HEK293 (cell line): Measurements from ENCODE around the gene HNRNPL.
A peak's percentile ranks its signal among the peaks of the same experiment; 100 is the strongest.

Source experiments
- CTCF ChIP-seq: fragments of 450-650 bp; formaldehyde crosslinking; IDR thresholded peaks from 2 replicates; pipeline ENCODE4 v1.5.1; 2016; ENCODE audit warnings: missing biosample characterization, missing genetic modification characterization
- ELK4 ChIP-seq: IDR thresholded peaks from 2 replicates; pipeline ENCODE4 v1.6.1; 2011; ENCODE audit warnings: mild to moderate bottlenecking, low read depth, low read length, borderline replicate concordance
- GFI1B ChIP-seq: fragments of 450-650 bp; formaldehyde crosslinking; IDR thresholded peaks from 2 replicates; pipeline ENCODE4 v1.5.1; 2016; ENCODE audit warnings: missing biosample characterization, missing genetic modification characterization
- IKZF3 ChIP-seq: fragments of 450-650 bp; IDR thresholded peaks from 2 replicates; pipeline ENCODE4 v1.5.0; 2018; ENCODE audit warnings: missing biosample characterization, mild to moderate bottlenecking, missing genetic modification characterization, moderate library complexity
- MEIS1 ChIP-seq: sonication (generic); formaldehyde crosslinking; IDR thresholded peaks from 2 replicates; pipeline ENCODE4 v1.8.1; 2022; ENCODE audit warnings: missing genetic modification reagents, mild to moderate bottlenecking, borderline replicate concordance
- MYNN ChIP-seq: fragments of 450-650 bp; formaldehyde crosslinking; IDR thresholded peaks from 2 replicates; pipeline ENCODE4 v1.5.1; 2016; ENCODE audit warnings: missing biosample characterization, missing genetic modification characterization, borderline replicate concordance
- MZF1 ChIP-seq: fragments of 450-650 bp; formaldehyde crosslinking; IDR thresholded peaks from 2 replicates; pipeline ENCODE4 v1.5.1; 2017; ENCODE audit warnings: missing biosample characterization, missing genetic modification characterization, borderline replicate concordance
- SP3 ChIP-seq: fragments of 450-650 bp; formaldehyde crosslinking; IDR thresholded peaks from 2 replicates; pipeline ENCODE4 v1.5.1; 2016; ENCODE audit warnings: missing biosample characterization, missing genetic modification characterization
- ZNF138 ChIP-seq: fragments of 450-650 bp; formaldehyde crosslinking; IDR thresholded peaks from 2 replicates; pipeline ENCODE4 v1.5.1; 2016; ENCODE audit warnings: missing biosample characterization, missing genetic modification characterization, borderline replicate concordance
- ZNF174 ChIP-seq: fragments of 450-650 bp; formaldehyde crosslinking; IDR thresholded peaks from 2 replicates; pipeline ENCODE4 v1.5.0; 2017; ENCODE audit warnings: missing biosample characterization, mild to moderate bottlenecking, missing genetic modification characterization
- ZNF211 ChIP-seq: fragments of 450-650 bp; formaldehyde crosslinking; IDR thresholded peaks from 2 replicates; pipeline ENCODE4 v1.5.1; 2016; ENCODE audit warnings: low read depth, missing biosample characterization, missing genetic modification characterization
- ZNF324 ChIP-seq: fragments of 450-650 bp; formaldehyde crosslinking; IDR thresholded peaks from 2 replicates; pipeline ENCODE4 v1.5.1; 2016; ENCODE audit warnings: missing biosample characterization, missing genetic modification characterization
- ZNF426 ChIP-seq: fragments of 450-650 bp; formaldehyde crosslinking; IDR thresholded peaks from 2 replicates; pipeline ENCODE4 v1.5.1; 2017; ENCODE audit warnings: missing biosample characterization, missing genetic modification characterization, mild to moderate bottlenecking, inconsistent platforms, moderate library complexity
- ZNF529 ChIP-seq: fragments of 450-650 bp; formaldehyde crosslinking; IDR thresholded peaks from 2 replicates; pipeline ENCODE4 v1.5.1; 2017; ENCODE audit warnings: missing genetic modification characterization, missing biosample characterization; ENCODE audit not compliant: insufficient replicate concordance
- ZNF530 ChIP-seq: fragments of 450-650 bp; formaldehyde crosslinking; IDR thresholded peaks from 2 replicates; pipeline ENCODE4 v1.5.1; 2016; ENCODE audit warnings: low read depth, missing biosample characterization, missing genetic modification characterization
- ZNF558 ChIP-seq: fragments of 450-650 bp; formaldehyde crosslinking; IDR thresholded peaks from 2 replicates; pipeline ENCODE4 v1.5.1; 2016; ENCODE audit warnings: missing biosample characterization, missing genetic modification characterization
- ZNF610 ChIP-seq: fragments of 450-650 bp; formaldehyde crosslinking; IDR thresholded peaks from 2 replicates; pipeline ENCODE4 v1.5.1; 2016; ENCODE audit warnings: missing biosample characterization, missing genetic modification characterization, borderline replicate concordance
- ZNF645 ChIP-seq: fragments of 450-650 bp; formaldehyde crosslinking; IDR thresholded peaks from 2 replicates; pipeline ENCODE4; 2016; ENCODE audit warnings: missing biosample characterization, missing genetic modification characterization
- ZNF654 ChIP-seq: fragments of 450-650 bp; formaldehyde crosslinking; IDR thresholded peaks from 2 replicates; pipeline ENCODE4 v1.5.1; 2016; ENCODE audit warnings: low read depth, missing biosample characterization, missing genetic modification characterization
- ZNF670 ChIP-seq: fragments of 450-650 bp; formaldehyde crosslinking; IDR thresholded peaks from 2 replicates; pipeline ENCODE4 v1.5.1; 2016; ENCODE audit warnings: missing biosample characterization, missing genetic modification characterization, low read depth
- ZNF704 ChIP-seq: fragments of 450-650 bp; formaldehyde crosslinking; IDR thresholded peaks from 2 replicates; pipeline ENCODE4 v1.5.1; 2016; ENCODE audit warnings: missing biosample characterization, missing genetic modification characterization
- ZNF776 ChIP-seq: fragments of 450-650 bp; formaldehyde crosslinking; IDR thresholded peaks from 2 replicates; pipeline ENCODE4 v1.5.0; 2017; ENCODE audit warnings: missing biosample characterization, missing genetic modification characterization, borderline replicate concordance
- ZNF785 ChIP-seq: fragments of 450-650 bp; formaldehyde crosslinking; IDR thresholded peaks from 2 replicates; pipeline ENCODE4 v1.5.1; 2016; ENCODE audit warnings: missing biosample characterization, missing genetic modification characterization
- ZNF792 ChIP-seq: fragments of 450-650 bp; formaldehyde crosslinking; IDR thresholded peaks from 2 replicates; pipeline ENCODE4 v1.5.1; 2016; ENCODE audit warnings: missing biosample characterization, missing genetic modification characterization
- ZSCAN30 ChIP-seq: fragments of 450-650 bp; IDR thresholded peaks from 2 replicates; pipeline ENCODE4 v1.5.1; 2018; ENCODE audit warnings: missing biosample characterization, mild to moderate bottlenecking, missing genetic modification characterization, moderate library complexity
- TF ChIP-seq, protein P1 (sequence below): sonication (generic); formaldehyde crosslinking; IDR thresholded peaks from 2 replicates; pipeline ENCODE4 v1.8.1; 2022; ENCODE audit warnings: mild to moderate bottlenecking, moderate library complexity, missing genetic modification reagents
- TF ChIP-seq, protein P2 (sequence below): fragments of 450-650 bp; formaldehyde crosslinking; IDR thresholded peaks from 2 replicates; pipeline ENCODE4 v1.5.1; 2016; ENCODE audit warnings: missing biosample characterization, missing genetic modification characterization
- TF ChIP-seq, protein P3 (sequence below): fragments of 450-650 bp; formaldehyde crosslinking; IDR thresholded peaks from 2 replicates; pipeline ENCODE4 v1.5.1; 2016; ENCODE audit warnings: missing biosample characterization, missing genetic modification characterization

Gene HNRNPL

GRCh38 chr19:38862321-38863059 lies 12.7 kb upstream of the HNRNPL start (continued):
- TF ChIP-seq ZNF776 (tag by site-specific recombination) (no peak), MYNN (tag by site-specific recombination) (no peak), ZNF211 (tag by site-specific recombination) (0 out of 2 replicates have a peak, but pooled peaks have one; percentile 25), IKZF3 (tag by site-specific recombination) (peak; percentile 93), ZNF324 (peak; percentile 78), ZNF558 (tag by site-specific recombination) (peak; percentile 73; the same call in 1 of the 2 replicates), ZNF138 (tag by site-specific recombination) (no peak), ZNF645 (tag by site-specific recombination) (no peak; the same call in 1 of the 2 replicates), GFI1B (no peak), ELK4 (no peak), ZSCAN30 (tag by site-specific recombination) (peak; percentile 98), MZF1 (tag by site-specific recombination) (peak; percentile 98), SP3 (no peak), ZNF704 (tag by site-specific recombination) (no peak), ZNF530 (tag by site-specific recombination) (no peak), CTCF (tag by site-specific recombination) (no peak), ZNF174 (tag by site-specific recombination) (no peak), MEIS1 (CRISPR knock-in tag) (no peak), ZNF529 (tag by site-specific recombination) (no peak), ZNF792 (tag by site-specific recombination) (no peak), ZNF426 (tag by site-specific recombination) (no peak), ZNF670 (tag by site-specific recombination) (no peak), ZNF654 (tag by site-specific recombination) (no peak), ZNF785 (tag by site-specific recombination) (no peak), ZNF610 (peak; percentile 96)
- TF ChIP-seq, protein P1, sequence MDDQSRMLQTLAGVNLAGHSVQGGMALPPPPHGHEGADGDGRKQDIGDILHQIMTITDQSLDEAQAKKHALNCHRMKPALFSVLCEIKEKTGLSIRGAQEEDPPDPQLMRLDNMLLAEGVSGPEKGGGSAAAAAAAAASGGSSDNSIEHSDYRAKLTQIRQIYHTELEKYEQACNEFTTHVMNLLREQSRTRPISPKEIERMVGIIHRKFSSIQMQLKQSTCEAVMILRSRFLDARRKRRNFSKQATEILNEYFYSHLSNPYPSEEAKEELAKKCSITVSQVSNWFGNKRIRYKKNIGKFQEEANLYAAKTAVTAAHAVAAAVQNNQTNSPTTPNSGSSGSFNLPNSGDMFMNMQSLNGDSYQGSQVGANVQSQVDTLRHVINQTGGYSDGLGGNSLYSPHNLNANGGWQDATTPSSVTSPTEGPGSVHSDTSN: no peak
- TF ChIP-seq, protein P2, sequence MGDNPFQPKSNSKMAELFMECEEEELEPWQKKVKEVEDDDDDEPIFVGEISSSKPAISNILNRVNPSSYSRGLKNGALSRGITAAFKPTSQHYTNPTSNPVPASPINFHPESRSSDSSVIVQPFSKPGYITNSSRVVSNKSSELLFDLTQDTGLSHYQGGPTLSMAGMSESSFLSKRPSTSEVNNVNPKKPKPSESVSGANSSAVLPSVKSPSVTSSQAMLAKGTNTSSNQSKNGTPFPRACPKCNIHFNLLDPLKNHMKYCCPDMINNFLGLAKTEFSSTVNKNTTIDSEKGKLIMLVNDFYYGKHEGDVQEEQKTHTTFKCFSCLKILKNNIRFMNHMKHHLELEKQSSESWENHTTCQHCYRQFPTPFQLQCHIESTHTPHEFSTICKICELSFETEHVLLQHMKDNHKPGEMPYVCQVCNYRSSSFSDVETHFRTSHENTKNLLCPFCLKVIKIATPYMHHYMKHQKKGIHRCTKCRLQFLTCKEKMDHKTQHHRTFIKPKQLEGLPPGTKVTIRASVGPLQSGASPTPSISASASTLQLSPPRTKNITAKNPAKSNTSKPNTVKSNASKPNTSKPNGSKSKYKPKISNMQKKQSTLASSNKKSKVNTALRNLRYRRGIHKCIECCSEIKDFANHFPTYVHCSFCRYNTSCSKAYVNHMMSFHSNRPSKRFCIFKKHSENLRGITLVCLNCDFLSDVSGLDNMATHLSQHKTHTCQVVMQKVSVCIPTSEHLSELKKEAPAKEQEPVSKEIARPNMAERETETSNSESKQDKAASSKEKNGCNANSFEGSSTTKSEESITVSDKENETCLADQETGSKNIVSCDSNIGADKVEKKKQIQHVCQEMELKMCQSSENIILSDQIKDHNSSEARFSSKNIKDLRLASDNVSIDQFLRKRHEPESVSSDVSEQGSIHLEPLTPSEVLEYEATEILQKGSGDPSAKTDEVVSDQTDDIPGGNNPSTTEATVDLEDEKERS: no peak
- TF ChIP-seq, protein P3, sequence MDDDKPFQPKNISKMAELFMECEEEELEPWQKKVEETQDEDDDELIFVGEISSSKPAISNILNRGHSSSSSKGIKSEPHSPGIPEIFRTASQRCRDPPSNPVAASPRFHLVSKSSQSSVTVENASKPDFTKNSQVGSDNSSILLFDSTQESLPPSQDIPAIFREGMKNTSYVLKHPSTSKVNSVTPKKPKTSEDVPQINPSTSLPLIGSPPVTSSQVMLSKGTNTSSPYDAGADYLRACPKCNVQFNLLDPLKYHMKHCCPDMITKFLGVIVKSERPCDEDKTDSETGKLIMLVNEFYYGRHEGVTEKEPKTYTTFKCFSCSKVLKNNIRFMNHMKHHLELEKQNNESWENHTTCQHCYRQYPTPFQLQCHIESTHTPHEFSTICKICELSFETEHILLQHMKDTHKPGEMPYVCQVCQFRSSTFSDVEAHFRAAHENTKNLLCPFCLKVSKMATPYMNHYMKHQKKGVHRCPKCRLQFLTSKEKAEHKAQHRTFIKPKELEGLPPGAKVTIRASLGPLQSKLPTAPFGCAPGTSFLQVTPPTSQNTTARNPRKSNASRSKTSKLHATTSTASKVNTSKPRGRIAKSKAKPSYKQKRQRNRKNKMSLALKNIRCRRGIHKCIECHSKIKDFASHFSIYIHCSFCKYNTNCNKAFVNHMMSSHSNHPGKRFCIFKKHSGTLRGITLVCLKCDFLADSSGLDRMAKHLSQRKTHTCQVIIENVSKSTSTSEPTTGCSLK: no peak
